ENCODE data around the gene ICA1.
"Not testable (repeated sequence)": the region's sequence is repeated elsewhere in the genome, so short reads cannot be mapped to it uniquely, and the experiment has no call there.

ICA1 gene

DNA sequence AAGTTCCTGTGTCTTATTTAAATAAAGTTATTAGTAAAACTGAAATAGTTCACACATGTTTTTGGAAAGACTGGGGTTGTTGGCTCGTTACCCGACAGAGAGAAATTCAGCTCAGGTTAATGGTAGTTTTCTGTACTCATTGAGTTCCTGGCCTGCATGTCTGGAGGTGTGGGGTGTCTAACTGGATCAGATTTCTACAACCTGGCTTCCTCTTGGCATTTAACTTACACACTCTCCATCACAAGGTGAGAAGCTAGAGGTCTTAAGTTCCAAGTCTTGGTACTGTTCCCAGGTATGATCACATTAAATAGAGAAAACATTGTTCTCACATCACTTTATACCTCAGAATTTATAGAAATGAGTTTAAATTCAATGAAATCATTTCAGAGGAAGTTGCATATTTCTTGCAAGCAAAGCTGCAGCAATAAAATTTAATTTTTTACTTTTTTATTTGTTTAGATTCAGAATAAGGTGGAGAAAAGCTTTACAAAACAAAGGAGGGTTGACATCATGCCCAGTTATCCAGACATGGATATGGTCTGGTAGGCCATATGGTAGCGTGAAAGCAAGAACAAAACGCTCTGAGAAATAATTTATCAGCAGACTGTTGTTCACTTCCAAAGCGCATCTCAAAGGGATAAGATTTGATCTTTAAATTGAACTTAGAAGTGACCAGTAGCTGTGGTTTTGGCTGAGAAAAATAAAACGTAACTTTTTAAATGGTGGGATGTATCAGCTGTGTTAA is 172.8 kb downstream of the ICA1 start:
- no peak for DNase-seq

DNA sequence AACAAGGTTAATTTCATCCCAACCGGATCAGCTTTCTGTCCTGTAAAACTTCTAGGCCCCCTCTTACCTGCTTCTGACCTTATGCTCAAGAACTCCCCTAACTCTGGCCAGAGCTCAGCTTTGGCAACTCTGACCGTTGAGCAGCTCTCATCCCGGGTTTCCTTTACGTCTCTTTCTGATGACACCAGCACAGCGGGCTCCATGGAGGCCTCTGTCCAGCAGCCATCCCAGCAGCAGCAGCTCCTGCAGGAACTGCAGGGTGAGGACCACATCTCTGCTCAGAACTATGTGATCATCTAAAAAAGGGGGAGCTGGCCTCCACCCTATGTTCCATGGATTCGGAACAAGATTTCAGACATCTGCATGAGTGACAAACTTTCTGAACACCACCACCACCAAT is 175.7 kb downstream of the ICA1 start:
- no peak for DNase-seq

DNA sequence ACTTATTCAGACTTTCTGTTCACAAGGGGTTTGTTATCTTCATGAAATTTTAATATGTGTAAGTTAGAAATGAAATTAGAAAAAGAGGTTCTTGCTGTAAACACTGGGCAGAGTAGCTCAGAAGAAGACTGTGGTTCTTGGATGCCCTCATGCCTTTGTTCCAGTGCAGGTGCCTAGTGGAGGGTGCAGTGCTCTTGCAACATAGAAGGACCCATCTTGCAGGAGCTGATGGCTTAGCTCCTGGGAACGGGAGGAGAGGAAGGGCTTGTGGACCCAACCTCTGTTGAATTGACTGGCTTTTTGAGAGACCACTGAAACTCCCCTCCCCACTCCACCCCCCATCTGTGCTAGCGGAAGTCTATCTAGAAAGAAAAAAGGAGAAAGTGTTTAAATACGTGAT is 176.5 kb downstream of the ICA1 start:
- no peak for DNase-seq

DNA sequence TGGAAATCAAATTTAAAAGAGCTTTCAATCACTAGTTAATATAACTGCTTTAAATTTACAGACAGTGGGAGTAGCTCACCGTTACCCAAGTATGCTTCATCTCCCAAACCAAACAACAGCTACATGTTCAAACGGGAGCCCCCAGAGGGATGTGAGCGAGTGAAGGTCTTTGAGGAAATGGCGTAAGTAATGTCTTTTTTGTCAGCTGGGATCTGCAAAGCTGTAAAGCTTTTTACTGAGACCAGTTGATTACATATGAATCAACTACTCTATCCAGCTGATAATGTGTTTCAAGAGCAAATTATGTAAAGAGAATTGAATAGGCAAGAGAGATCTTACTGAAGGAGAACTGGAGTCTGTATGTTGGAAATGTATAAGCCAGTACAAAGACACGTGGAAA is 177.1 kb downstream of the ICA1 start:
- DNase-seq: no peak

DNA sequence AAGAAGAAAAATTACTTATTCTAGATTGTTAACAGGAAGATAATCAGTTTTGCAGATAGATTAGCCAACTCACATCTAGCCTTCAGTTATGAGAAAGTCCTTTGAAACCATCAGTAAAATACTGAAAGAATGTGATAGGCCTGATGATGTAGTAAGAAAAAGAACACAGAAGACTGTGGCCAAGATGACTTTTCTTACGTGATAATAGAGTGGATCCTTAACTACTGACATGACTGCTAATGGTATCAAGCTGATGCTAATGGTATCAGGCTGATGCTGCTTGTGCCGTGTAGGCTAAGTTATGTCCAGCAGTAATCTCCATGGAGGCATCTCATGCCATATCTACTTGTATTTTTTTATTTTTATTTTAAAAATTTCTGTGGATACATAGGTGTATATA is 179.2 kb downstream of the ICA1 start:
- no peak for DNase-seq

DNA sequence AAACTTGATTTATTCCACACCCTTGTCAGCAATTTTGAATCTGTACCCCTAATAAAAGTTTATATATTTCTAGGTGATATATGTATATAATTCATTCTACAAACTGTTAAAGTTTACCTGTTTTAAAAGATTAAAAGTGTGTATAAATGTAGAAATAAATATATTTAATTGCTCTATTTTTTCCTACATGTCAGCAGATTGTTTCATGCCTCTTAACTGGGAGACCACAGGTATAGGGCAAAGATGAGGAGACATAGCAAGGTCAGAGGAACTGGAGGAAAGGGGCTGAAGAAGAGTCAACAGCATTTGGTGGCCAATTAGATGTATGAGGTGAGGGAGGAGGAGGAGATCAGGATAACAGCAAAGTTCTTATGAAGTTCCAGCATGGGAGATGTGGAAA is 183.5 kb downstream of the ICA1 start:
- DNase-seq: no peak

DNA sequence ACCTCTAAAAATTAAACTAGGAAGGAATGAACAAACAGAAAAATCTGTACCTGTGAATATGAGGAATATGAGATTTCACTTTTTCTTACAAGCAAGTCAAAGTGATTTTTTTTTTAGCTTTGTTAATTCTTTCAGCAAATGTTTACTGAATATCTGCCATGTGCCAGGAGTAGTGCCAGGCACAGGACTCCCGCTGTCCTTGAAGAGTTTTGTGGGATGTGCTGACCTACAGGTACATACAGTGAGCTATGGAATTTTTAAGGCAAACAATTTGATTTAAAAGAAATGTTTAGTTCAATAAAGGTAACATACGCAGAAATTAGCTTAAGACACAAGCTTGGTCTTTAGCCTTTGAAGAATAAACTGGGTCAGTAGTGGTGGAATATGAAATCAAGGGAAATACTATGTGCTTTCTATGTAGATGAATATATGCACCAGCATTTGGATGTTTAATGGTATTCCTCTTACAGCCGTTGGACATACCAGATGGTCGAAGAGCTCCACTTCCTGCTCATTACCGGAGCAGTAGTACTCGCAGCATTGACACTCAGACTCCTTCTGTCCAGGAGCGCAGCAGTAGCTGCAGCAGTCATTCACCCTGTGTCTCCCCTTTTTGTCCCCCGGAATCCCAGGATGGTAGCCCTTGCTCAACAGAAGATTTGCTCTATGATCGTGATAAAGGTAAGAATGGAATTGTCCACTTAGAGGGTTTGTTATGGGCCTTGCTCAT is 191.4 kb downstream of the ICA1 start:
- DNase-seq: no peak

DNA sequence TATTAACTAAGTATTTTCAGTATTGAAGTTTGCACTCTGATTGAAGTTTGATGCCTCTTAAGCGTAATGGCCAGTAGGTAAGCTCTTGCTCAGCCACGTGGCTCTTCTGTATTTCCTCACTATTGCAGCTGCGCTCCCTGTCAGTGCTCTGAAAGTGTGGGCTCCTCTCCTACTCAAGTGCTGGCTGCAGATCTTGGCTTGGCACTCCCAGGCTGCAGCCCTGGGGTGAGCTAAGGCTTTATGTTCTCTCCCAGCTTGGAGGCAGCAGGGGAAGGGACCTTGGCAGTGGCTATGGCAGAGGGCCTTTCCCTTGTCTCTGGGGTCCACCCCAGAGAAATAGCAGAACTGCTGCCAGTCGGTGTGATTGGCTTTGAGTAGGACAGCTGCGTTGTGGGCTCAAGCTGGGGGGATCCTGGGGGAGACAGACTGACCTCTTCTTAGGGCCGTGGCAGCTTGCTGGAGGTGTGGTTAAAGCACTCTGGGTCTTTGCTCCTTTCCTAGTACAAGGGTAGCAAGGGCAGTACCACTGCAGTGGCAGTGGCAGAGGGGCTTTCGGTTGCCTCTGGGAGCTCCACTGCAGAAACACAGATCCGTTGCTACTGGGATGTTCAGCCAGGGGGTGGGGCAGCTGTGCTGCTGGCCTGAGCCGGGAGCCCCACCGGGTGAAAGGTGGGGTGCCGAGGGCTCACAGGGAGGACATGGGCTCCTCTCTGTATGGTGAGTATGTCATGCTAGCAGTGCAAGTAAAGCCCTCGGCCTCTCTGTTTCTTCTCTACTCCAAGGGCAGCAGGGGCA is 192.9 kb downstream of the ICA1 start:
- DNase-seq: no peak

DNA sequence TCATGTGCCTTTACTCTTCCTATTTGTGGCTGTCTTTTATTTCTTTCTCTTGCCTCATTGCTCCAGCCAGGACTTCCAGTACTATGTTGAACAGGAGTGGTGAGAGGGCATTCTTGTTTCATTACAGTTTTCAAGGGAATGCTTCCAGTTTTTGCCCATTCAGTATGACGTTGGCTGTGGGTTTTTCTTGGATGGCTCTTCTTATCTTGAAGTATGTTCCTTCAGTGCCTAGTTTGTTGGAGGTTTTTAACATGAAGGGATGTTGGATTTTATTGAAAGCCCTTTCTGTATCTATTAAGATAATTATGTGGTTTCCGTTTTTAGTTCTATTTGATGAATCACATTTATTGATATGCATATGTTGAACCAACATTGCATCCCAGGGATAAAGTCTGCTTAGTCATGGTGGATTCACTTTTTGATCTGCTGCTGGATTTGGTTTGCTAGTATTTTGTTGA is 196.6 kb downstream of the ICA1 start:
- DNase-seq: no peak

DNA sequence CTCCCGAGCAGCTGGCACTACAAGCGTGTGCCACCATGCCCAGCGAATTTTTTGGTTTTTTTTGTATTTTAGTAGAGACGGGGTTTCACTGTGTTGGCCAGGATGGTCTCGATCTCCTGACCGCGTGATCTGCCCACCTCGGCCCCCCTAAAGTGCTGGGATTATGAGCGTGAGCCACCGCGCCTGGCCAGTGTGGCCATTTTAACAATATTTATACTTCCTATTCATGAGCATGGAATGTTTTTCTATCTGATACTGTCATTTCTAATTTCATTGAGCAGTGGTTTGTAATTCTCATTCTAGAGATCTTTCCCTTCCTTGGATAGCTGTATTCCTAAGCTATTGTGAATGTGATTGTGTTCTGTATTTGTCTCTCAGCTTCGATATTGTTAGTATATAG is 197.1 kb downstream of the ICA1 start:
- DNase-seq: no peak

DNA sequence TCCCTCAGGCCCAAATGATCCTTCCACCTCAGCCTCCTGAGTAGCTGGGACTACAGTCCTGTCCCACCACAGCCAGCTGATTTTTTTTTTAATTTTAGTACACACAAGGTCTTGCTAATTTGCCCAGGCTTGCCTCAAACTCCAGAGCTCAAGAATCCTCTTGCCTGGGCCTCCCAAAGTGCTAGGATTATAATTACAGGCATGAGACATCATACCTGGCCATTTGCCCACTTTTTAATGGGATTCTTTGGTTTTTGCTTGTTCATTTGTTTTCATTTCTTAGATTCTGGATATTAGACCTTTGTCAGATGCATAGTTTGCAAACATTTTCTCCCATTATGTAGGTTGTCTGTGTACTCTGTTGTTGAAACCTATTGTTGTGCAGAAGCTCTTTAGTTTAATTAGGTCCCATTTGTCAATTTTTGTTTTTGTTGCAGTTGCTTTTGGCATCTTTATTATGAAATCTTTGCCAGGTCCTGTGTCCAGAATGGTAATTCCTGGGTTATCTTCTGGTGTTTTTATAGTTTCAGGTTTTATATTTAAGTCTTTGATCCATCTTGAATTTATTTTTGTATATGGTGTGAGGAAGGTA is 198.2 kb downstream of the ICA1 start:
- DNase-seq: no peak

DNA sequence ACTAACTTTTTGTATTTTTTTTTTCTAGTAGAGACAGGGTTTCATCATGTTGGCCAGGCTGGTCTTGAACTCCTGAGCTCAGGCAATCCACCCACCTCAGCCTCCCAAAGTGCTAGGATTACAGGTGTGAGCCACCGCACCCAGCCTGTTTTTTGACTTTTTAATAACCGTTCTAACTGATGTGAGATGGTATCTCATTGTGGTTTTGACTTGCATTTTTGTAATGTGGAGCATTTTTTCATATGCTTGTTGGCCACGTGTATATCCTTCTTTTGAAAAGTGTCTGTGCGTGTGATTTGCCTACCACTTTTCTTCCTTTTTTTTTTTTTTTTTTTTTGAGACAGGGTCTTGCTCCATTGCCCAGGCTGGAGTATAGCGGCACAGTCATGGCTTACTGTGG is 198.7 kb downstream of the ICA1 start:
- DNase-seq: not testable (repeated sequence)
